HG03025 (cell line): ENCODE data around the gene SORBS1.

ENCODE experiments used
- ATAC-seq: cut with Tn5 transposase; IDR thresholded peaks from one replicate; pipeline ENCODE4 v1.9.1; 2021; ENCODE audit warnings: mild to moderate bottlenecking, moderate library complexity; ENCODE audit not compliant: unreplicated experiment, low FRiP score

SORBS1 gene

GRCh38 chr10:95566136-95566535 lies 5.0 kb upstream of the SORBS1 start:
- no peak for ATAC-seq

GRCh38 chr10:95565336-95565735 lies 4.2 kb upstream of the SORBS1 start:
- ATAC-seq: no peak

GRCh38 chr10:95564291-95564690 lies 3.1 kb upstream of the SORBS1 start:
- ATAC-seq: no peak

GRCh38 chr10:95562341-95562965 lies 1.3 kb upstream of the SORBS1 start:
- ATAC-seq: no peak

GRCh38 chr10:95561864-95562177 lies 650 bp upstream of the SORBS1 start:
- no peak for ATAC-seq

- no peak for ATAC-seq
Observed at GRCh38 chr10:95560278-95561176, 644 bp downstream of the SORBS1 start.

GRCh38 chr10:95559896-95560277 lies 1.3 kb downstream of the SORBS1 start:
- no peak for ATAC-seq

- ATAC-seq: no peak
Observed at GRCh38 chr10:95559471-95559870, 1.7 kb downstream of the SORBS1 start.

- no peak for ATAC-seq
Observed at GRCh38 chr10:95558593-95559320, 2.4 kb downstream of the SORBS1 start.

- no peak for ATAC-seq
Observed at GRCh38 chr10:95556994-95557767, 4.0 kb downstream of the SORBS1 start.

- ATAC-seq: no peak
Observed at GRCh38 chr10:95553674-95554073, 7.5 kb downstream of the SORBS1 start.

- no peak for ATAC-seq
Observed at GRCh38 chr10:95552679-95553342, 8.4 kb downstream of the SORBS1 start.

GRCh38 chr10:95550073-95550672 lies 11.0 kb downstream of the SORBS1 start:
- ATAC-seq: no peak

- no peak for ATAC-seq
Observed at GRCh38 chr10:95547791-95548435, 13.3 kb downstream of the SORBS1 start.

GRCh38 chr10:95547197-95547596 lies 14.0 kb downstream of the SORBS1 start:
- no peak for ATAC-seq

GRCh38 chr10:95545981-95546380 lies 15.2 kb downstream of the SORBS1 start:
- no peak for ATAC-seq

GRCh38 chr10:95544783-95545500 lies 16.2 kb downstream of the SORBS1 start:
- ATAC-seq: no peak

- no peak for ATAC-seq
Observed at GRCh38 chr10:95543459-95543858, 17.7 kb downstream of the SORBS1 start.

- no peak for ATAC-seq
Observed at GRCh38 chr10:95542761-95543160, 18.4 kb downstream of the SORBS1 start.
